Stomach (tissue), 9 donors: ENCODE results near the gene AKAP13. TPM values are rescaled to one million over a fixed set of nuclear protein-coding genes. Genes with fewer than 3 reads are reported as not detected.

ENCODE experiments used
- DNase-seq, 2 donors: peaks; one replicate each; pipeline versions ENCODE4 v3.0.0 to v3.0.0-alpha.2; 2013 to 2019
- H3K27ac ChIP-seq, 5 donors: fragments of 200-600 bp in 4 of 5; sonication (generic) in 4 of 5; one replicate each; pipeline ENCODE4 v1.5.1; 2013 to 2019; ENCODE audit warnings: mild to moderate bottlenecking in 1 of 5, moderate library complexity in 1 of 5
- H3K27me3 ChIP-seq, 3 donors: fragments of 200-600 bp; sonication (generic); one replicate each; pipeline ENCODE4 v1.5.1; 2017 to 2019; ENCODE audit warnings: mixed run types in 1 of 3
- H3K36me3 ChIP-seq, 4 donors: fragments of 200-600 bp; sonication (generic); 1 replicate in 3 of 4; 2 replicates in 1 of 4; pipeline ENCODE4 v1.5.1; 2016 to 2019
- H3K4me1 ChIP-seq, 4 donors: fragments of 200-600 bp; sonication (generic); one replicate each; pipeline ENCODE4 v1.5.1; 2016 to 2019
- H3K4me3 ChIP-seq, 4 donors: fragments of 200-600 bp; sonication (generic) in 3 of 4; one replicate each; pipeline ENCODE4 v1.5.1; 2016 to 2019; ENCODE audit warnings: mild to moderate bottlenecking in 1 of 4
- H3K9me3 ChIP-seq, 4 donors: fragments of 200-600 bp; sonication (generic); one replicate each; pipeline ENCODE4 v1.5.1; 2016 to 2019
- CTCF ChIP-seq, 7 experiments: fragments of 450-650 bp in 4 of 7; fragments of 200-600 bp in 3 of 7; sonication (generic) in 3 of 7; IDR thresholded peaks; one replicate each; pipeline ENCODE4 v1.5.1; 2016 to 2019; ENCODE audit warnings: antibody characterized with exemption in 7 of 7, control low read depth in 2 of 7, mild to moderate bottlenecking in 1 of 7
- EP300 ChIP-seq: sonication (generic); formaldehyde crosslinking; IDR thresholded peaks from one replicate; pipeline ENCODE4 v1.6.1; 2017; ENCODE audit warnings: antibody characterized with exemption
- POLR2A ChIP-seq, 4 donors: fragments of 450-650 bp; IDR thresholded peaks; one replicate each; pipeline ENCODE4 v1.6.1; 2016; ENCODE audit warnings: antibody characterized with exemption in 4 of 4, control low read depth in 2 of 4, mild to moderate bottlenecking in 1 of 4, moderate library complexity in 1 of 4
- POLR2AphosphoS5 ChIP-seq, 3 donors: sonication (generic); formaldehyde crosslinking; IDR thresholded peaks; one replicate each; pipeline ENCODE4 v1.6.1; 2016; ENCODE audit warnings: antibody characterized with exemption in 3 of 3
- whole genome bisulfite sequencing, 5 donors: extraction: QIAGEN DNeasy Blood & Tissue Kit in 3 of 5; methylation state at CpG; one replicate each; pipeline versions ENCODE4 v1.1.5 to v1.1.7; 2013 to 2018; 5-methylcytosine and 5-hydroxymethylcytosine counted together
- intact Hi-C: fragments of 100-400 bp; cut with DNase I; formaldehyde crosslinking; loops from one replicate; pipeline ENCODE4 v1.15.1; 2023; ENCODE audit warnings: low total_unique reads
- polyA plus RNA-seq, 3 donors: library from polyadenylated mRNA; stranded (reverse); fragments of 200-250 nt; gene quantifications; one replicate each; pipeline ENCODE4 v1.2.3, GENCODE V29; 2013
- total RNA-seq, 5 donors: library from RNA; depleted of rRNA; stranded (reverse); fragments of >200 nt; gene quantifications; one replicate each; pipeline versions ENCODE4 v1.1.0 to v1.2.3, GENCODE V29; 2014 to 2016
- donor health status: healthy with polysubstance abuse.
- donor health status: Bipolar disorder and iron deficiency.
- donor health status: healthy.

The AKAP13 gene
- total and polyA plus RNA-seq, 8 donors = 33.1 to 395 (median 138) TPM

GRCh38 chr15:85689729-85690128 is 309.3 kb downstream of the AKAP13 start:
- Histone ChIP-seq H3K4me1 (peaks cover 23 to 84% (median 58%) of the 10 kb centered on the region in 4 donors), H3K36me3 (peaks cover 32 to 69% (median 61%) of the 10 kb centered on the region in 4 donors), H3K4me3 (peak overlapping the region; percentile 34 to 43 (median 39)), H3K27me3 (no peaks in the 10 kb centered on the region), H3K27ac (peak overlapping the region; percentile 24 to 81 (median 77)), H3K9me3 (no peaks in the 10 kb centered on the region)
- 1 to 9% (median 2%) methylated on average over 9 of the region's 9 CpGs for WGBS, 5 donors
- TF ChIP-seq POLR2A (IDR thresholded peaks at IDR 0.05) (no peak), POLR2AphosphoS5 (IDR thresholded peaks at IDR 0.05) (peak in 2 of 3 donors; percentile 56 to 77)
- peak; percentile 54 to 90 for DNase-seq
- intact Hi-C loops = no loop called here

GRCh38 chr15:85690561-85691231 is 310.3 kb downstream of the AKAP13 start:
- TF ChIP-seq CTCF (IDR thresholded peaks at IDR 0.05) = no peak
- no peak for TF ChIP-seq POLR2AphosphoS5 (IDR thresholded peaks at IDR 0.05)
- no peak for TF ChIP-seq EP300
- TF ChIP-seq POLR2A (IDR thresholded peaks at IDR 0.05) = no peak
- Histone ChIP-seq H3K4me1 (peaks cover 23 to 80% (median 54%) of the 10 kb centered on the region in 4 donors), H3K36me3 (peaks cover 32 to 69% (median 61%) of the 10 kb centered on the region in 4 donors), H3K27ac (peak overlapping the region; percentile 52 to 81 (median 77)), H3K27me3 (no peaks in the 10 kb centered on the region), H3K4me3 (peak overlapping the region; percentile 34 to 43 (median 39)), H3K9me3 (no peaks in the 10 kb centered on the region)
- 69 to 79% (median 75%) methylated on average over 4 of the region's 4 CpGs for WGBS, 5 donors
- peak in 1 of 2 donors; percentile 48 for DNase-seq
- intact Hi-C loops = no loop called here

- Histone ChIP-seq H3K4me1 (peaks cover 23 to 71% (median 50%) of the 10 kb centered on the region in 4 donors), H3K36me3 (peaks cover 37 to 69% (median 61%) of the 10 kb centered on the region in 4 donors), H3K4me3 (peak overlapping the region in 3 of 4 donors; percentile 10 to 41 (median 34))
Measured at GRCh38 chr15:85691350-85692240, 311.2 kb downstream of the AKAP13 start.

GRCh38 chr15:85692321-85692720 is 311.9 kb downstream of the AKAP13 start:
- H3K36me3 ChIP-seq = peaks cover 32 to 69% (median 61%) of the 10 kb centered on the region in 4 donors
- H3K9me3 ChIP-seq = no peaks in the 10 kb centered on the region
- no peak for DNase-seq
- WGBS, 5 donors = 40 to 60% (median 56%) methylated on average over 6 of the region's 6 CpGs
- H3K27ac ChIP-seq = peak overlapping the region; percentile 50 to 81 (median 61)
- intact Hi-C loops = no loop called here
- peak overlapping the region in 1 of 4 donors; percentile 10 for H3K4me3 ChIP-seq
- TF ChIP-seq POLR2AphosphoS5 (IDR thresholded peaks at IDR 0.05) = no peak
- no peak for TF ChIP-seq POLR2A (IDR thresholded peaks at IDR 0.05)
- H3K4me1 ChIP-seq = peaks cover 23 to 65% (median 47%) of the 10 kb centered on the region in 4 donors
- H3K27me3 ChIP-seq = no peaks in the 10 kb centered on the region

More at GRCh38 chr15:85691350-85692240, 311.2 kb downstream of the AKAP13 start:
- TF ChIP-seq CTCF (IDR thresholded peaks at IDR 0.05) (no peak), POLR2AphosphoS5 (IDR thresholded peaks at IDR 0.05) (no peak), EP300 (no peak), POLR2A (IDR thresholded peaks at IDR 0.05) (no peak)
- no peaks in the 10 kb centered on the region for H3K27me3 ChIP-seq
- H3K27ac ChIP-seq = peak overlapping the region; percentile 13 to 81 (median 61)
- 54 to 62% (median 57%) methylated on average over 6 of the region's 6 CpGs for WGBS, 5 donors
- H3K9me3 ChIP-seq = no peaks in the 10 kb centered on the region
- intact Hi-C loops = no loop called here
- DNase-seq = peak in 1 of 2 donors; percentile 35

GRCh38 chr15:85692873-85693272 is 312.5 kb downstream of the AKAP13 start:
- WGBS, 5 donors = 50 to 66% (median 62%) methylated on average over 5 of the region's 5 CpGs
- peak in 1 of 2 donors; percentile 35 for DNase-seq

More at GRCh38 chr15:85692873-85693272, 312.5 kb downstream of the AKAP13 start:
- peaks cover 32 to 69% (median 61%) of the 10 kb centered on the region in 4 donors for H3K36me3 ChIP-seq
- peaks cover 23 to 61% (median 45%) of the 10 kb centered on the region in 4 donors for H3K4me1 ChIP-seq
- peak overlapping the region; percentile 32 to 81 (median 75) for H3K27ac ChIP-seq
- TF ChIP-seq CTCF (IDR thresholded peaks at IDR 0.05) (no peak), POLR2AphosphoS5 (IDR thresholded peaks at IDR 0.05) (peak in 2 of 3 donors; percentile 30 to 57), EP300 (no peak), POLR2A (IDR thresholded peaks at IDR 0.05) (no peak)
- no peaks in the 10 kb centered on the region for H3K9me3 ChIP-seq
- intact Hi-C loops = no loop called here
- no peaks in the 10 kb centered on the region for H3K27me3 ChIP-seq
- no peak overlapping the region for H3K4me3 ChIP-seq
